Stimulated activated naive CD4-positive, alpha-beta T cell (primary cell): ENCODE measurements around the gene NTNG2.
"Not testable (repeated sequence)": the region's sequence is repeated elsewhere in the genome, so short reads cannot be mapped to it uniquely, and the experiment has no call there.

Experiments
- DNase-seq, 6 experiments: peaks; one replicate each; lab custom pipeline; 2025; lab: John Stamatoyannopoulos, UW

The NTNG2 gene

DNA sequence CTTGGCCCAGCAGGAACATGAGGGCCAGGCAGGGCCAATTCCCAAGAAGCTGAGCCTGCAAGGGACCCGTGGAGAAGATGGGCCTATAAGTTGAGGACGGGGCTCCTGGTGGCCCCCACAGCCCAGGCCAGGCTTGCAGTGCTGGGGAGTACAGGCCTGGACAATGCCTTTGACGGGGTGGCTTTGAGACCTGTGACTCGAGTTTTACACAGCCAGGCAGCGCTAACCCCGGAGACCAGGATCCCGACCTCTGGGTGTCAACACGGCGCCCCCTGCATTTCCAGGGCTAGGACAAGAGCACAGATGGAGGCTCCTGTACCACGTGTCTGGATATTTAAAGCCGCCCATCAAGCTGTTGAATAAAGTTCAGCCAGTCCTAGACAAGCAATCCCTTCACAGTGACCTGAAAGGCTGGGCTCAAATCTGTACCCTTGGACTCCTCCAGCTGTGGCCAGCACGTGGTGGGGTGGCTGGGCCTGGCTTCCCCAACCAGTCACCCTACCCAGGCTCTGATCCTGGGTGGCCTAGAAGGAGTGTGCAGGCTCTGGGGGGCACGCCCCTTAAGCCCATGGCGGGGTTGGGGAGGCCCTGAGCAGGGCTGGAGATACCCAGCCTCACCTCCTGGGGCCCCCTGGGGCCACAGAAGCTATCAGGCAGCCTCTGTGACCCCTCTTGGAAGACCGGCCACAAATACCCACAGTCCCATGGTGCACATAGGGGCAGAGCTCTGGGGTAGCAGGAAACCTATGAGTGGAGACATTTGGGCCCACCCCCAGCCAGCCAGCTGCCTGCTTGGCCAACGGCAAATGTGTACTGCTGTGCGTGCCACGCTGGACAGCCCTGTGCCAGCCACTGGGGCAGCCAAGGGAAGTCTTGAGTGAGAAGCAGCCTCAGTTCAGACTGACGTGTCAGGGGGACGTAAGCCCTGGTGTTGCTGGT is 88.7 kb downstream of the NTNG2 start:
- DNase-seq, result no peak

DNA sequence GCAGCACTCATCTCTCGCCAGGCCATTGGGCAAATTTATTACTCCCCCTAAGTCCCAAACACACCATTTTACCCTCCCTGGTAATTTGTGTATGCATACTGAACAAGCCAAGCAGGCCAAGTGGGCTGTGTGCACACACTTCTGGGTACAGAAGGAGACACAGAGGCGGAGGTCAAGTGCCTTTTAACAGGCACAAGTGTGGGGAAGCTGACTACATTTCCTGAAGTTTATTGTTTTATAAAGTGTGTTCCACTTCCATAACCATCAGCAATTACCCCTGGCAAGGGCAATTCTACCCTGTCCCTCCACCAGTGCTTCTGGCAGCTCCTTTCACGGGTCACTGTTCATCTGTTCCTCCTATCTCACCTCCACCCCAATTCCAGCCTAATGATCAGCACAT is 99.0 kb downstream of the NTNG2 start:
- no peak for DNase-seq

DNA sequence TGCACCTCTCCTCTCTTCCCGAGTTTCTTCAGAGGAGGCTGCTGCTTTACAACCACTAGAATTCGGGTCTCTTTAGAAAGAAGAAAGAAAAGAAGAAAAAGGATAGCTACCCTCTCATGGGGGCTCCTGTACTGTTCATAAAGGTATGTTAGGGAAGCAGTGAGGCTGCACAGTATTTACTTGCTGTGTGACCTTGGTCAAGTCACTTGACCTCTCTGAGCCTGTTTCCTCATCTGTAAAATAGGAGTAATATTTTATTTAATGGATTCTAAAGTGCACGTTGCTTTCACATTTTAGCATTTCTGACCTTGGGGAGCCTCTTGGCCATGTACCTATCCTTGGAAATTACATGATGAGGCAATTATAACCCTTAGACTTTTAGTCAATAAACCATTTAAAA is 104.2 kb downstream of the NTNG2 start:
- DNase-seq, result no peak

DNA sequence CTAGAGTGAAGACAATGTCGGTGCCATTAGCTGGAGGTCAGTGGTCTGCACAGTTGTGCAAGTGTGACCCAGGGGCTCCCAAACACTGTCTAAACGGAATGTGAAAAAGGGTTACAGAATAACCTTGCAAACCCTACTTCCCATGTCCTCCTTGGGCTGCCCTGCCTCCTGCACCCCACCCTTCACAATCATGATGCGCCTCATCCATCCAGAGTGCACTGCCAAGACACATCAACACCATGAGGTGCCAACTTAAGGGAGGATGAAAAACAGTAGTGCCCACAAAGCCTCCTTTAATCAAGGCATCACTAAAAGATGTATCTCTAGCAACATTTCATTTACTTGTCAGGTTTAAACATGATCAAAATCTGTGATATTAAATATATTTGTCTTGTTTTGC is 105.8 kb downstream of the NTNG2 start:
- DNase-seq, result no peak

DNA sequence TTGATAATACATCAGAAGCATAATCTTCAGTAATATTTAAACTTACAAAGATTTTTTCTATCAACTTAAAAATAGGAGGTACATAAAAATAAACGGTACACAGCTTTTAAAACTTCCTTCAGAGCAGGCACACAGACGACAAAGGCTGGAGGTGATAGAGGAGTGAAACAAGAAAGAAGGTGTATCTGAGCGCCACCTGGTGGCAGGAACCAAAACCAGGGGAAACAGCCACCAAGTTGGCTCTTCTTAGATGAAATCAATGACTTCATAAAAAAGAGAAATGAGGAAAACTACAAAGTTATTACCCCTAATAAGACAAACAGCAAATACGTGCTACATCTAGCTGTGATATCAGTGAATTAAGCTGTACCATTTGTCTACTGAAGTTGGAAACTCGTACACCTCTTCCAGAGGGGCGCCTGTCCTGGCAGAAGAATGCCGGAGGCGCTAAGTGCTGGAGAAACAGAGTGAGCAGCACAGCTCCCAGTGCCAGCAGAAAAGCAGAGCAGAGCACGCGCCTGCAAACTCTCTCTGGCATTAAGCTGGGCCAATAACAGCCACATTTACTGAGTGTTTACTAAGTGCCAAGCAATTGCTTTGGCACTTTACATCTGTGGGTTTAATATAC is 107.0 kb downstream of the NTNG2 start:
- DNase-seq, result peak; percentile 27 to 74 (median 56)

DNA sequence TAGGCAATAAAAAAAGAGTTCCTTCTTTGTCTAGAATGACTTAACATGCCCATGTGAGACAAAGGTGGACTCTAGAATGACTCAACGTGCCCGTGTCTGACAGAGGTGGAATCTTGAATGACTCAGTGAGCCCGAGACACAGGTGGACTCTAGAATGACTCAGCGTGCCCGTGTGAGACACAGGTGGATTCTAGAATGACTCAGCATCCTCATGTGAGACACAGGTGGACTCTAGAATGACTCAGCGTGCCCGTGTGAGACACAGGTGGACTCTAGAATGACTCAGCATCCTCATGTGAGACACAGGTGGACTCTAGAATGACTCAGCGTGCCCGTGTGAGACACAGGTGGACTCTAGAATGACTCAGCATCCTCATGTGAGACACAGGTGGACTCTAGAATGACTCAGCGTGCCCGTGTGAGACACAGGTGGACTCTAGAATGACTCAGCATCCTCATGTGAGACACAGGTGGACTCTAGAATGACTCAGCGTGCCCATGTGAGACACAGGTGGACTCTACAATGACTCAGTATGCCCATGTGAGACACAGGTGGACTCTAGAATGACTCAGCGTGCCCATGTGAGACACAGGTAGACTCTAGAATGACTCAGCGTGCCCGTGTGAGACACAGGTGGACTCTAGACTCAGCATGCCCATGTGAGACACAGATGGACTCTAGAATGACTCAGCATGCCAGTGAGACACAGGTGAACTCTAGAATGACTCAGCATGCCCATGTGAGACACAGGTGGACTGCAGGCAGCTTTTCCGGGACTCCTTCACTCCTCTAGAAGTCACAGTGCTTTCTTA is 108.1 kb downstream of the NTNG2 start:
- DNase-seq, result not testable (repeated sequence)

DNA sequence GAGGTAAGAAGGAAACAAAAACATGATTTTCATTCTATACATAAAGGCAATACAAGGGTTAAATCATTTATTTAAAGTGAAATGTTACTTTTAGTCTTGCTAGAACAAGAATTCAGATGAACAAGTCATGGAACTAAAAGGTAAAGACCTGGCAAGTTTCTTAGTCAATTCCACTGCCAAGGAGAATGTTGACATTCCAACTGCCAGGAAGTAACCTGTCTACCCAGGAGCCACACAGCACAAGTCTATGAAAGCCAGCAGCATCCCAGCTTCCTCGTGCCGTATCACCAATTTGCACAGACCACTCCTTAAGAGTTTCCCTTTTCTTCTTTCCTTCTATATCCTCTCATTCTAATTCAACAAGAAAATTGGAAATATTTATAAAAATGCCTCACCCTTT is 113.0 kb downstream of the NTNG2 start:
- DNase-seq, result no peak

DNA sequence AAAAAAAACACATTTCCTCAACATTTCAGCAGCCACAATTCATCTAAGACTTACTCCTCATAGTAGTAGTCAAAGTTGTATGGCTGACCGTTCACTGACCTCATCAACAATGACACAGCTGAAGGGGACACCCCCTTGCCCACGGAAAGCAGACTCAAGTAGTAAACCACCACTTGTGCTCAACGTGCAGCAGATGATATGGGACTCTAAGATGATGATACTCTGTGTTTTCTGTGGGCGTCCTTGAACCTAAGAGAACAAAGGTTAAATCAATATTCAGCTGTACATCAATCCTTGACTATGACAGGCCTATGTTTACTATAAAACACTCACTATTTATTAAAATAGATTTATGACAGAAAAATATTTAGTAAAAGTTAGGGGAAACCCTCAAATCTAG is 121.3 kb downstream of the NTNG2 start:
- DNase-seq, result no peak

DNA sequence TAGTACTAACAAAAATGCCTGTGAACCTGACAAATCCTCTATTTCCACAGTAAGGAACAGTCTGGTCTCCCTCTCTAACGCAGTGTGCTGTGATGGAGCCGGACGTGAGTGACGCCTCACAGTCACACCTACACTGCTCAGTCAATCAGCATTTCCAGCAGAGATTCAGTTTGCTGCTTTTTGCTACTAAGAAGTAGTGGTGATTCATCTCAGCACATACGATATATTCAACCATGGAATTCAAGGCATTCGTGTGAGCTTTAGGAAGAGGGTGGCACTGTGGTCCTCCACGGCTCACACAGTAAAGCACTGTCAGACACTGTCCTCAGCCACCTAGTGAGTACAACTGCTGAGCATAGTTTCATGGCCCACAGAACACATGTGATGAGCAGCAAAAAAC is 122.0 kb downstream of the NTNG2 start:
- no peak for DNase-seq

DNA sequence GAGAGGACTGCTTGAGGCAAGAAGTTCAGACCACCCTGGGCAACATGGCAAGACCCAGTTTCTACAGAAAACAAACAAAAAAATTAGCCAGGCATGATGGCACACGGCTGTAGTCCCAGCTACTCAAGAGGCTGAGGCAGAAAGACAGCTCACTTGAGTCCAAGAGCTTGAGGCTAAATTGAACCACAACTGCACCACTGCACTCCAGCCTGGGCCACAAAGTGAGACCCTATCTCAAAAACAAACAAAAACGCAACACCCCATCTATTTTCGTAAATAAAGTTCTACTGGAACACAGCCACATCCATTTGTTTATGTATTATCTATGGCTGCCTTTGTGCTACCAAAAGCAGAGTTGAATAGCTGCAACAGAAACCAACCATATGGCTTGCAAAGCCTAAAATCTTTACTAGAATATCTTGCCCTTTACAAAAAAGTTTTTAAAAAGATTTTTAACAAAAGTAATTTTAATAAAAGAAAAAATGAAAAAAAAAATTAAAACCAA is 125.5 kb downstream of the NTNG2 start:
- no peak for DNase-seq

DNA sequence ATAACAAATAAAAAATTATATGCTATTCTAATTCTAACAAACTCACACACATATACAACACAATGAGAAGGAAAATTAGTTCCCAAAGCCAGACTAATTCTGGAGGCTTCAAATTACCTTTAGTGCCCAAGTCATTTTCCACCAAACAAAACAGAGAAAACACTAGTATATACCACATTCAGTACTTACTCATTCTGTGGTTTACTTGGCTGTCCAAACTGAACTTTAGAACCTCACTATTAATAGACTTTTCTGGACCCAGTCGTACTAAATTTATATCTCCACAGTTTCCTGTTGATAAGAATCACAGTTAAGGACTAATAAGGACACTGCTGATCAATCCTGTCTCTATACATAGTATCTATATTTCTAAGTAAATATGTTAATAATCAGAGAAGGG is 126.5 kb downstream of the NTNG2 start:
- no peak for DNase-seq

DNA sequence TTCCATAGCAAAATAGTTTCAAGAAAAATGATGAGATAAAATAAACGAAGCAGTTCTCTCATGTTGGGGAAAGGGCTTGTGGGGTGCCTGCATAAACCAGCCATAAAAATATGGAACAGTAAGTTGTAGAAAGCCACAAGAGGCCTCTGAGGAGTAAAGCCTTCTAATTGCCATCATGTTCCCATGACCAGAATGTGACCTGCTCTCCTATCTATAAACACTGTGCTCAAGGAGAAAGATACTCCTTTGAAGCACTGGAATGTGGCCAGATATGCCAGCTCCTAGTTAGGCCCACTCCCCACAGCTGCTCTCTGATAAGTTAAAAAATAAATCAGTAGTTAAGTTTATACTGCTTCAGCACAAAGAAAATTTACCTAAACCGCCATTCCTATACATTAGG is 127.1 kb downstream of the NTNG2 start:
- no peak for DNase-seq

DNA sequence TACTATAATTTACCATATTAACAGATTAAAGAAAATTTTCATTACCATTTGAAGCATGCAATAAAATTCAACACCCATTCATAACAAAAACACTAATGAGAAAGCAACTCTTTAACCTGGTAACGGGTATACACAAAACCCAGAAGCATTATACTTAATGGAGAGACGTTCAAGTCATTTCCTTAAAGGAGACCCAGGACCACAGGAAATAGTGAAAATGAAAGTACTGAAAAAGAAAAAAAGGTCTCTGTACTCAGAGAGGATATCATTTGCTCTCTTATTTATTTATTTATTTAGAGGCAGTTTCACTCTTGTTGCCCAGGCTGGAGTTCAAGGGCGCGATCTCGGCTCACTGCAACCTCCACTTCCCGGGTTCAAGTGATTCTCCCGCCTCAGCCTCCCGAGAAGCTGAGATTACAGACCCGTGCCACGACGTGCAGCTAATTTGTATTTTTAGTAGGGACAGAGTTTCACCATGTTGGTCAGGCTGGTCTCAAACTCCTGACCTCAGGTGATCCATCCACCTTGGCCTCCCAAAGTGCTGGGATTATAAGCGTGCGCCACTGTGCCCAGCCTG is 131.4 kb downstream of the NTNG2 start:
- peak in 3 of 6 experiments; percentile 1 to 13 (median 5) for DNase-seq
